C4-2B (cell line): ENCODE results near the gene UBE2Q2.
"Not testable (repeated sequence)": the region's sequence is repeated elsewhere in the genome, so short reads cannot be mapped to it uniquely, and the experiment has no call there.

ENCODE experiments used
- CTCF ChIP-seq: fragments of 450-650 bp; conservative IDR thresholded peaks from 2 replicates; pipeline ENCODE4 v1.5.1; 2017; ENCODE audit warnings: mild to moderate bottlenecking
- ZFX ChIP-seq: fragments of 450-650 bp; IDR thresholded peaks from 2 replicates; pipeline ENCODE4 v1.6.1; 2017

DNA sequence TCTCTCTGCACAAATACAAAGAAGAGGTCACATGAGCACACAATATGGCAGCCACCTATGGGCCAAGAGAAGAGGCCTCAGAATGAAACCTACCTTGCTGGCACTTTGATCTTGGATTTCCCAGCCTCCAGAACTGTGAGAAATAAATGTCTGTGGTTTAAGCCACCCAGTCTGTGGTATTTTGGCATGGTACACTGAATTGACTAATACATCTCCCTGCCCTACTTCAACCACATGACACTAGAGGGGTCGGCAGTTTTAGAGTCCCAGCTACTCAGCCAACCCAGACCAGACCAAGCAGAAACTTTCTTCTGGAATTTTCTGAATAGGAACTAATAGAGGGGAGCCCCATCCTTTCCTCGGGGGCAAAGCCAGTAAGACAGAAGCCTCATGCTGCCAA is 35.8 kb upstream of the UBE2Q2 start:
- not testable (repeated sequence) for TF ChIP-seq CTCF, ZFX
